HCT116 (cell line): ENCODE measurements around the gene UQCRHL. TPM values are rescaled to one million over a fixed set of nuclear protein-coding genes. Genes with fewer than 3 reads are reported as not detected.

ENCODE experiments used
- ATAC-seq: fragments of 200-7000 bp; cut with Tn5 transposase; 2 replicates; pipeline ENCODE4 v1.9.1; 2020; ENCODE audit warnings: mild to moderate bottlenecking, moderate library complexity
- BruUV-seq: library from RNA; stranded (reverse); fragments of 400-500 nt; replicated peaks from 2 replicates; lab custom pipeline; 2021; lab: Mats Ljungman, UMichigan
- CTCF ChIA-PET: fragments of 300-600 bp; sonication (Branson Sonifier 250); formaldehyde crosslinking; loops from one replicate; lab custom pipeline; 2021; ENCODE audit warnings: antibody characterized with exemption; lab: Charles Lee
- POLR2A ChIA-PET: fragments of 300-600, 350-600 bp; sonication (Branson Sonifier 250); formaldehyde crosslinking; loops from one replicate; lab custom pipeline; 2021; ENCODE audit warnings: antibody characterized with exemption; lab: Charles Lee
- RAD21 ChIA-PET, 2 experiments: fragments of 300-600 bp; sonication (Branson Sonifier 250); formaldehyde crosslinking; loops; one replicate each; lab custom pipeline; 2023; ENCODE audit warnings: low total read pairs in 2 of 2; ENCODE audit not compliant: uncharacterized antibody in 2 of 2, unreplicated experiment in 2 of 2, low non-redundant PET in 1 of 2; lab: Charles Lee
- DNase-seq: peaks from one replicate; pipeline ENCODE4 v3.0.0-alpha.2; 2010; ENCODE audit warnings: low read depth, low spot score
- H2AFZ ChIP-seq: fragments of 200-600 bp; shearing (Covaris generic), sonication (generic); 2 replicates; pipeline ENCODE4 v1.6.1; 2017; ENCODE audit warnings: low read depth, mixed run types, mixed read lengths, antibody characterized with exemption, low read length; ENCODE audit not compliant: poor library complexity, severe bottlenecking
- H3K27ac ChIP-seq: 2 replicates; pipeline ENCODE4 v1.5.1; 2012; ENCODE audit warnings: low read depth, low read length
- H3K27me3 ChIP-seq: fragments of 200-600 bp; sonication (generic); 2 replicates; pipeline ENCODE4 v1.6.1; 2016; ENCODE audit warnings: mixed run types, low read length, mixed read lengths; ENCODE audit not compliant: insufficient read depth
- H3K36me3 ChIP-seq, 2 experiments: fragments of 200-500 bp in 1 of 2; fragments of 200-600 bp in 1 of 2; sonication (Bioruptor generic) in 1 of 2; sonication (generic) in 1 of 2; 2 replicates each; pipeline versions ENCODE4 v1.5.1 to v1.6.1; 2014 to 2016; ENCODE audit warnings: low read length in 2 of 2, inconsistent platforms in 1 of 2, mixed read lengths in 1 of 2, mixed run types in 1 of 2; ENCODE audit not compliant: insufficient read depth in 2 of 2, control insufficient read depth in 1 of 2
- H3K4me1 ChIP-seq, 2 experiments: fragments of 200-600 bp in 1 of 2; sonication (generic) in 1 of 2; 2 replicates each; pipeline versions ENCODE4 v1.5.1 to v1.6.1; 2012 to 2017; ENCODE audit warnings: low read length in 2 of 2, inconsistent platforms in 1 of 2, mild to moderate bottlenecking in 1 of 2, mixed read lengths in 1 of 2, mixed run types in 1 of 2, moderate library complexity in 1 of 2; ENCODE audit not compliant: insufficient read depth in 2 of 2, control insufficient read depth in 1 of 2
- H3K4me2 ChIP-seq: fragments of 200-600 bp; sonication (generic); 2 replicates; pipeline ENCODE4 v1.6.1; 2017; ENCODE audit warnings: mixed run types, low read length, mixed read lengths
- H3K4me3 ChIP-seq, 2 experiments: fragments of 200-600 bp in 1 of 2; sonication (generic) in 1 of 2; replicated peaks in 1 of 2; 2 replicates each; pipeline ENCODE4 v1.5.1; 2011 to 2016; ENCODE audit warnings: low read length in 2 of 2, control low read depth in 1 of 2, low read depth in 1 of 2, mild to moderate bottlenecking in 1 of 2, mixed read lengths in 1 of 2, mixed run types in 1 of 2
- H3K79me2 ChIP-seq: fragments of 200-600 bp; sonication (generic); 2 replicates; pipeline ENCODE4 v1.6.1; 2017; ENCODE audit warnings: mild to moderate bottlenecking, mixed run types, low read length, moderate library complexity, mixed read lengths; ENCODE audit not compliant: insufficient read depth
- H3K9ac ChIP-seq: fragments of 200-600 bp; sonication (generic); 2 replicates; pipeline ENCODE4 v1.6.1; 2016; ENCODE audit warnings: low read length, mixed read lengths
- H3K9me2 ChIP-seq: fragments of 200-600 bp; sonication (generic), shearing (Covaris generic); 2 replicates; pipeline ENCODE4 v1.6.1; 2017; ENCODE audit warnings: mixed run types, mild to moderate bottlenecking, moderate library complexity; ENCODE audit not compliant: insufficient read depth
- H3K9me3 ChIP-seq, 2 experiments: fragments of 200-500 bp in 1 of 2; fragments of 200-600 bp in 1 of 2; sonication (Bioruptor generic) in 1 of 2; sonication (generic) in 1 of 2; 2 replicates each; pipeline ENCODE4 v1.6.1; 2014 to 2017; ENCODE audit warnings: low read length in 2 of 2, mixed read lengths in 2 of 2, inconsistent platforms in 1 of 2, low read depth in 1 of 2, mild to moderate bottlenecking in 1 of 2, mixed run types in 1 of 2, moderate library complexity in 1 of 2; ENCODE audit not compliant: control insufficient read depth in 1 of 2, insufficient read depth in 1 of 2
- H4K20me1 ChIP-seq: fragments of 200-600 bp; sonication (generic), shearing (Covaris generic); 2 replicates; pipeline ENCODE4 v1.6.1; 2017; ENCODE audit warnings: mixed run types, mild to moderate bottlenecking, moderate library complexity; ENCODE audit not compliant: insufficient read depth
- ATF3 ChIP-seq: IDR thresholded peaks from 2 replicates; pipeline ENCODE4 v1.6.1; 2012
- CBX3 ChIP-seq: IDR thresholded peaks from 2 replicates; pipeline ENCODE4 v1.6.1; 2012; ENCODE audit warnings: low read depth
- CTCF ChIP-seq, 3 experiments: fragments of 200-600 bp in 1 of 3; sonication (generic) in 1 of 3; IDR thresholded peaks in 2 of 3; conservative IDR thresholded peaks in 1 of 3; 2 replicates each; pipeline ENCODE4 v1.5.1; 2012 to 2017; ENCODE audit warnings: low read depth in 2 of 3, low read length in 2 of 3, antibody characterized with exemption in 1 of 3, borderline replicate concordance in 1 of 3, control low read depth in 1 of 3, mild to moderate bottlenecking in 1 of 3, mixed read lengths in 1 of 3, mixed run types in 1 of 3, moderate library complexity in 1 of 3; ENCODE audit not compliant: insufficient read depth in 1 of 3
- EGR1 ChIP-seq: IDR thresholded peaks from 2 replicates; pipeline ENCODE4 v1.6.1; 2012; ENCODE audit warnings: low read depth
- ELF1 ChIP-seq: IDR thresholded peaks from 2 replicates; pipeline ENCODE4 v1.6.1; 2012; ENCODE audit warnings: low read depth, borderline replicate concordance
- EZH2phosphoT487 ChIP-seq: fragments of 200-600 bp; IDR thresholded peaks from 2 replicates; pipeline ENCODE4 v1.6.1; 2018; ENCODE audit warnings: antibody characterized with exemption, borderline replicate concordance
- FOSL1 ChIP-seq: IDR thresholded peaks from 2 replicates; pipeline ENCODE4 v1.6.1; 2012; ENCODE audit warnings: low read depth
- JUND ChIP-seq: IDR thresholded peaks from 2 replicates; pipeline ENCODE4 v1.6.1; 2012
- MAX ChIP-seq: IDR thresholded peaks from 2 replicates; pipeline ENCODE4 v1.6.1; 2012
- POLR2A ChIP-seq: IDR thresholded peaks from 2 replicates; pipeline ENCODE4 v1.7.0; 2011; ENCODE audit warnings: borderline replicate concordance; ENCODE audit not compliant: insufficient read depth, insufficient read length; ENCODE audit errors: extremely low read depth
- POLR2AphosphoS5 ChIP-seq: IDR thresholded peaks from 2 replicates; pipeline ENCODE4 v1.6.1; 2011; ENCODE audit warnings: mild to moderate bottlenecking, low read depth, low read length, moderate library complexity
- REST ChIP-seq: IDR thresholded peaks from 2 replicates; pipeline ENCODE4 v1.6.1; 2012; ENCODE audit warnings: low read depth
- SIN3A ChIP-seq: IDR thresholded peaks from 2 replicates; pipeline ENCODE4 v1.6.1; 2012; ENCODE audit warnings: low read depth
- SP1 ChIP-seq: IDR thresholded peaks from 2 replicates; pipeline ENCODE4 v1.6.1; 2012; ENCODE audit warnings: low read depth
- SRF ChIP-seq: IDR thresholded peaks from 2 replicates; pipeline ENCODE4 v1.6.1; 2012; ENCODE audit warnings: low read depth
- YY1 ChIP-seq: IDR thresholded peaks from 2 replicates; pipeline ENCODE4 v1.6.1; 2011; ENCODE audit warnings: low read length, low read depth, moderate library complexity, mild to moderate bottlenecking; ENCODE audit not compliant: insufficient replicate concordance; ENCODE audit errors: extremely low read depth
- ZBTB33 ChIP-seq: IDR thresholded peaks from 2 replicates; pipeline ENCODE4 v1.6.1; 2011; ENCODE audit warnings: mild to moderate bottlenecking, low read length, moderate library complexity; ENCODE audit not compliant: insufficient replicate concordance; ENCODE audit errors: extremely low read depth
- ZFX ChIP-seq: fragments of 450-650 bp; IDR thresholded peaks from 2 replicates; pipeline ENCODE4 v1.6.1; 2017
- ZNF274 ChIP-seq: fragments of 200-500 bp; sonication (Bioruptor generic); IDR thresholded peaks from 2 replicates; pipeline ENCODE4 v1.6.1; 2014; ENCODE audit warnings: mild to moderate bottlenecking, low read depth, low read length, inconsistent platforms
- intact Hi-C: fragments of 100-400 bp; cut with micrococcal nuclease; formaldehyde crosslinking; loops from 2 replicates; pipeline ENCODE4 v1.10.0; 2022
- total RNA-seq: library from RNA; stranded (reverse); gene quantifications from one replicate; pipeline ENCODE4 v1.2.1, GENCODE V29; 2021; ENCODE audit not compliant: unreplicated experiment

The UQCRHL gene
- total RNA-seq, 1 experiment from 2014 or later, result 2.5 TPM

GRCh38 chr1:15804060-15804459, 3.4 kb downstream of the UQCRHL start:
- TF ChIP-seq POLR2AphosphoS5 (no peak), SIN3A (no peak), SP1 (no peak), CBX3 (no peak), ZFX (no peak), YY1 (no peak), REST (no peak), SRF (no peak), ZNF274 (no peak), MAX (no peak), FOSL1 (no peak), EZH2phosphoT487 (no peak), EGR1 (no peak), ATF3 (no peak), ZBTB33 (no peak), JUND (no peak), ELF1 (no peak), CTCF (IDR thresholded peaks at IDR 0.05 in 2 of 3, conservative IDR thresholded peaks at IDR 0.05 in 1 of 3; ENCODE audit: borderline replicate concordance in 1 of 3, insufficient read depth in 1 of 3, low read depth in 2 of 3, low read length in 2 of 3) (no peak), POLR2A (no peak)
- Histone ChIP-seq H3K4me2 (no peak overlapping the region), H2AFZ (no peak overlapping the region), H3K4me1 (peaks cover 41 to 48% of the 10 kb centered on the region in 2 experiments), H3K36me3 (no peaks in the 10 kb centered on the region), H3K4me3 (no peak overlapping the region), H3K27ac (no peak overlapping the region), H3K9me3 (no peaks in the 10 kb centered on the region), H3K9ac (no peak overlapping the region), H3K27me3 (no peaks in the 10 kb centered on the region), H3K9me2 (no peaks in the 10 kb centered on the region), H4K20me1 (no peaks in the 10 kb centered on the region), H3K79me2 (no peaks in the 10 kb centered on the region)
- CTCF ChIA-PET, result interaction anchor here (0.6 to 5.8 kb wide), 4 partner anchors 11 to 201 kb away, joined by 3 to 35 read pairs (median 6); no protein-coding TSS in a partner anchor
- ATAC-seq, result no peak
- DNase-seq, result no peak
- POLR2A ChIA-PET, result no interaction called here
- intact Hi-C loops, result no loop called here
- RAD21 ChIA-PET, result interaction anchor here in 1 of 2 experiments (0.6 kb wide), 1 partner anchor 192 kb away, joined by 5 read pairs; no protein-coding TSS in a partner anchor
- BruUV-seq, result no TSS peak
